ENCODE results near the gene CNGA3.
"Not testable (repeated sequence)": the region's sequence is repeated elsewhere in the genome, so short reads cannot be mapped to it uniquely, and the experiment has no call there.

The CNGA3 gene

DNA sequence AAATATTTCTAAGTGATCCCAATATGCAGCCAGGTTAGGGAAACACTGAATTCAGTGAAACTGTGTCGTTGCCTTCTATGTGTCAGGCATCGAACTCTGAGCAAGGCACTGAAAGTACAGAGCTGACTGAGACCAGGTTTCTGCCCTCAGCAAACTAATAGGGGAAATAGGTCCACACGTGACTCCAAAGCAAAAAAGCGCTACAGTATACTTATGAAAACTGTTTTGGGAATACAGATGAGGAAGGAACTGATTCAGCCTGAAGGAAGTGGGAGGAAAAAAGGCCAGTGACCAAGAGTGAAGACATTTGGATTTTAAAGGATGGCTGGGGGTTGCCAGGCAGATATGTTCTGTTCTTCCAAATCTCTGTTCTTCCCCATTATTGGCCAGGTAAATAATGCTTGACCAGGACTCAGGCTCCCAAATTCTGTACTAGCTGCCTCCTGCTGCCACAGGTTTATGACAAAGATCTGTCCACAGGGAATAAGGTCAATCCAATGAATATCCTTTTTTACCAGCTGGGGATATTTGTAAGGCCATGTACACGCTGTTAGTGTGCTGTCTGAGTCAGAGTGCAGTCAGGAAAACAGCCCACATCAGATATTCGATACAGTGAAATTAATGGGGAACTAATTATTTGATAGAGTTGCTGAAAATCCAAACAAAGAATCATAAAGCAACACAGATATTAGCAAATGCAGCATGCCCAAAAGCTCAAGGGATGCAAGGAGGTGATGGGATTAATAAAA lies 73.9 kb downstream of the CNGA3 start:
- Mint-ChIP-seq H3K4me3 (no peak overlapping the region), H3K27ac (no peak overlapping the region), H3K36me3 (ENCODE audit: low read depth) (peaks cover 6% of the 10 kb centered on the region), H3K4me1 (ENCODE audit: low read depth) (peaks cover 14% of the 10 kb centered on the region), H3K9me3 (peaks cover 13% of the 10 kb centered on the region), H3K27me3 (no peaks in the 10 kb centered on the region)

GRCh38 chr2:98422449-98422848 lies 76.2 kb downstream of the CNGA3 start:
- peaks cover 2% of the 10 kb centered on the region for H3K4me1 Mint-ChIP-seq (ENCODE audit: low read depth)
- H3K4me3 Mint-ChIP-seq: no peak overlapping the region
- H3K27me3 Mint-ChIP-seq: no peaks in the 10 kb centered on the region
- peaks cover 6% of the 10 kb centered on the region for H3K36me3 Mint-ChIP-seq (ENCODE audit: low read depth)
- peaks cover 13% of the 10 kb centered on the region for H3K9me3 Mint-ChIP-seq
- H3K27ac Mint-ChIP-seq: no peak overlapping the region

- Mint-ChIP-seq H3K9me3 (peaks cover 7% of the 10 kb centered on the region), H3K27ac (no peak overlapping the region), H3K27me3 (no peaks in the 10 kb centered on the region), H3K4me1 (ENCODE audit: low read depth) (no peaks in the 10 kb centered on the region), H3K36me3 (ENCODE audit: low read depth) (peaks cover 6% of the 10 kb centered on the region), H3K4me3 (no peak overlapping the region)
Observed at GRCh38 chr2:98426771-98427170, 80.5 kb downstream of the CNGA3 start.

DNA sequence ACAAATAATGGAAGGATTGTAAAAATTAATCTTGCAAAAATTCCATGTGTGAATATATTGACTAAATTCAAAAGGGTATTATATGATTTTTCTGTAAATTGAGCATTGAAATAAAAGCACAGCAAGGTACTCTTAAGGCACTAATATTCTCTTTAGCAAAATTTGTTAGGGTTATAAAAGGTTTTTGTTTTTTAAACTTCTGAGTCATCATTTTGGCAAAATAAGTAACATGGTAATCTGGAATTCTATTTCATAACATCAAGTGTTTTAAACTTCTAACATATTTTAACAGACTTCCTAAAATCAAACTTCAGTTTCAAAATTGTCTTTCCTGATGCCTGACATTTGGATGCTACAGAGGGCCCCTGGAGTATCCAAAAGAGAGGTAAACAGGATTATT lies 85.9 kb downstream of the CNGA3 start:
- peaks cover 6% of the 10 kb centered on the region for H3K36me3 Mint-ChIP-seq (ENCODE audit: low read depth)
- H3K4me1 Mint-ChIP-seq (ENCODE audit: low read depth): no peaks in the 10 kb centered on the region
- peaks cover 9% of the 10 kb centered on the region for H3K9me3 Mint-ChIP-seq
- no peaks in the 10 kb centered on the region for H3K27me3 Mint-ChIP-seq
- H3K27ac Mint-ChIP-seq: no peak overlapping the region
- no peak overlapping the region for H3K4me3 Mint-ChIP-seq

- peaks cover 10% of the 10 kb centered on the region for H3K9me3 Mint-ChIP-seq
- H3K36me3 Mint-ChIP-seq (ENCODE audit: low read depth): peaks cover 6% of the 10 kb centered on the region
Observed at GRCh38 chr2:98433363-98433964, 87.2 kb downstream of the CNGA3 start.

DNA sequence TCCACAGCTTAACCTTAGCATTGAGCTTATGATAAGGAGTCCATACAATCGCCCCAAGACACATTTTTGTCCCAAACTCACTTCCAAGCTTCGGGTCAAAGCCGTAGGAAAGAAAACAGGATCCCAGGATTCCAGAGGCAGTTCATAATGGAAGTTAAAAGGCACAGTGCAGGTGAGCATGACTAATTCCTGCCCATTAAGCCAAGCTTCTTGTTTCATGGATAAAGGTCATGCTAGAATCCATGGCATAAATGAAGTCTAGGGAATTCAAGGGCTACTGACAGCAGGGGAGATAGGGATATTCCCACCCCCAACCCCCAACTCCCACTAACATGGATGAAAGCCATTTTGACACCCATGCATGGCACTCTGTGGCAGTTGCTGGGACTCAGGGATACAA lies 88.2 kb downstream of the CNGA3 start:
- H3K9me3 Mint-ChIP-seq: peaks cover 21% of the 10 kb centered on the region
- peaks cover 9% of the 10 kb centered on the region for H3K36me3 Mint-ChIP-seq (ENCODE audit: low read depth)
- no peak overlapping the region for H3K27ac Mint-ChIP-seq
- H3K27me3 Mint-ChIP-seq: no peaks in the 10 kb centered on the region
- H3K4me3 Mint-ChIP-seq: no peak overlapping the region
- peaks cover 17% of the 10 kb centered on the region for H3K4me1 Mint-ChIP-seq (ENCODE audit: low read depth)

More at GRCh38 chr2:98433363-98433964, 87.2 kb downstream of the CNGA3 start:
- Mint-ChIP-seq H3K4me1 (ENCODE audit: low read depth) (peaks cover 7% of the 10 kb centered on the region), H3K27ac (no peak overlapping the region), H3K4me3 (no peak overlapping the region), H3K27me3 (no peaks in the 10 kb centered on the region)

- H3K27me3 Mint-ChIP-seq, H3K4me3 Mint-ChIP-seq, H3K27ac Mint-ChIP-seq: not testable (repeated sequence)
- H3K4me1 Mint-ChIP-seq (ENCODE audit: low read depth): peaks cover 21% of the 10 kb centered on the region
- H3K36me3 Mint-ChIP-seq (ENCODE audit: low read depth): peaks cover 13% of the 10 kb centered on the region
- H3K9me3 Mint-ChIP-seq: peaks cover 25% of the 10 kb centered on the region
Observed at GRCh38 chr2:98435670-98436069, 89.4 kb downstream of the CNGA3 start.

- peaks cover 13% of the 10 kb centered on the region for H3K36me3 Mint-ChIP-seq (ENCODE audit: low read depth)
- H3K9me3 Mint-ChIP-seq: peaks cover 25% of the 10 kb centered on the region
- H3K27ac Mint-ChIP-seq: no peak overlapping the region
- H3K27me3 Mint-ChIP-seq: no peaks in the 10 kb centered on the region
- no peak overlapping the region for H3K4me3 Mint-ChIP-seq
- peaks cover 21% of the 10 kb centered on the region for H3K4me1 Mint-ChIP-seq (ENCODE audit: low read depth)
Observed at GRCh38 chr2:98436734-98437133, 90.5 kb downstream of the CNGA3 start.

DNA sequence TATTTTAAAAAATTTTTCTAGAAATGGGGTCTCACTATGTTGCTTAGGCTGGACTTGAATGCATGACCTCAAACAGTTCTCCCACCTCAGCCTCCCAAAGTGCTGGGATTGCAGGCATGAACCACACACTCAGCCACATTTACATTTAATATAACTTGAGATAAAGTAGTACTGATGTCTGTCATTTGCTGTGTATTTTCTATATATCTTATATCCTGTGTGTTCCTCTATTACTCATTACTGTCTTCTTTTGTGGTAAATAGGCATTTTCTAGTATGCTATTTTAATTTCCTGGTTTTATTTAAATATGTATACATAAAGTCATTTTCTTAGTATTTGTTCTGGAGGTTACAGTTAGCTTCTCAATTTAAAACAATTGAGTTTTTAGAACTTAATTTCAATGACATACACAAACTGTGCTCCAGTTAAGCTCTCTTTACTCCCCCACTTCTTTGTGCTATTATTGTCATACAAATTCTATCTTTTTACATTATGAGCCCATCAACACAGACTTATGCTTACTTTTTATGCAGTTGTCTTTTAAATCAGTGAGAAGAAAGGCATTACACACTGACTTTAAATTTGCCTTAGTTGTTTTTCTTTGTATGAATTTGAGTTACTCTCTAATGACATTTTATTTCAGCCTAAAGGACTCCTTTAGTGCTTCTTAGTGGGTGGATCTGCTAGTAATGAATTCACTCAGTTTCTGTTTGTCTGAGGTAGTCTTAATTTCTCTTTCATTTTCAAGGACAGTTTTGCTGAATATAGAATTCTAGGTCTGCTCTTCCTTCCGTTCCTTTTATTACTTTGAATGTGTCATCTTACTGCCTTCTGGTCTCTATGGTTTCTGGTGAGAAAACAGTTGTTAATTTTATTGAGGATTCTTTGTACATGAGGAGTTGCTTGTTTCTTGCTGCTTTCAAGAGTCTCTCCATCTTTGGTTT lies 92.2 kb downstream of the CNGA3 start:
- Mint-ChIP-seq H3K4me3 (peak overlapping the region; percentile 40), H3K27me3 (no peaks in the 10 kb centered on the region), H3K9me3 (peaks cover 20% of the 10 kb centered on the region), H3K36me3 (ENCODE audit: low read depth) (peaks cover 13% of the 10 kb centered on the region), H3K27ac (peak overlapping the region; percentile 19), H3K4me1 (ENCODE audit: low read depth) (peaks cover 21% of the 10 kb centered on the region)

DNA sequence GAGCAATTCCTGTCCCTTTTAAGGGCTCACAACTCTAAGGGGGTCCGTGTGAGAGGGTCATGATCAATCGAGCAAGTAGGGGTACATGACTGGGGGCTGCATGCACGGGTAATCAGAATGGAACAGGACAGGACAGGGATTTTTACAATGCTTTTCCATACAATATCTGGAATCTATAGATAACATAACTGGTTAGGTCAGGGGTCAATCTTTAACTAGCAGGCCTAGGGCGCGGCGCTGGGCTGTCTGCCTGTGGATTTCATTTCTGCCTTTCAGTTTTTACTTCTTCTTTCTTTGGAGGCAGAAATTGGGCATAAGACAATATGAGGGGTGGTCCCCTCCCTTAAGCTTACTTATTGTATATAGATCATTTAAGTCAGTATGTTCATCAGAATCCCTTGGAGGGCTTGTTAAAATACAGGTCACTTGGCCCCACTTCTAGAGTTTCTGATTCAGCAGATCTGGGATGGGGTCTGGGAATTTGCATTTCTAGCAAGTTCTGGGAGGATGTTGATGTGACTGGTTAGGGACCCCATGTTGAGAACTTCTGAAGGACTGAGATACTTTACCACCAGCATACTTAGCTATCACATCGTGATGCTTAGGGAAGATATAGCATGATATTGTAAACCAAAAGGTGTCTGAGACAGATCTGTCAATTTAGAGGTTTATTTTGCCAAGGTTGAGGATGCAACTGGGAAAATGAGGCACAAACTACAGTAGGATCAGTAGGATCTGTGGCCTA lies 95.6 kb downstream of the CNGA3 start:
- Mint-ChIP-seq H3K36me3 (ENCODE audit: low read depth) (peaks cover 10% of the 10 kb centered on the region), H3K4me1 (ENCODE audit: low read depth) (peaks cover 44% of the 10 kb centered on the region), H3K27me3 (no peaks in the 10 kb centered on the region), H3K4me3 (no peak overlapping the region), H3K9me3 (peaks cover 16% of the 10 kb centered on the region), H3K27ac (peak overlapping the region; percentile 33)

DNA sequence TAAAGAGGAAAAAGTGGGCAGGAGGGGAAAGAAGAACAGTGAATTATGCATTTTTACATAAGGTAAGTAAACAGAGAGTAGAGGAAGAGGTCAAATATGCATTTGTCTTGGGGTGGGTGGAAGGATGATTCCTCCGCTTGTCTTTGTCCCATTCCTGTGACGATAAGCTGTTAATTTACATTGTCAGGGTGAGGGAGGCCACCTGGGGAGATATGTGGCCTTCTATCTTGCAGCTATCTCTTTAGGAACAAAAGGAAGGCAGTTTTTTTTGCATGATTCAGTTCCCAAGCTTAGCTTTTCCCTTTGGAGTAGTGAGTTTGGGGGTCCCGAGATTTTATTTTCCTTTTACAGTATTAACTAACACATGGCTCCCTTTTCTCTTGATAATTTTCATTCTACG lies 96.2 kb downstream of the CNGA3 start:
- H3K9me3 Mint-ChIP-seq: peaks cover 16% of the 10 kb centered on the region
- peak overlapping the region; percentile 33 for H3K27ac Mint-ChIP-seq
- H3K4me1 Mint-ChIP-seq (ENCODE audit: low read depth): peaks cover 50% of the 10 kb centered on the region
- no peak overlapping the region for H3K4me3 Mint-ChIP-seq
- H3K27me3 Mint-ChIP-seq: no peaks in the 10 kb centered on the region
- H3K36me3 Mint-ChIP-seq (ENCODE audit: low read depth): peaks cover 7% of the 10 kb centered on the region

- Mint-ChIP-seq H3K36me3 (ENCODE audit: low read depth) (peaks cover 3% of the 10 kb centered on the region), H3K4me3 (peak within 1 kb of the TSS; percentile 98), H3K27ac (peak within 1 kb of the TSS; percentile 95), H3K27me3 (no peaks in the 10 kb centered on the region), H3K9me3 (peaks cover 3% of the 10 kb centered on the region), H3K4me1 (ENCODE audit: low read depth) (peaks cover 53% of the 10 kb centered on the region)
Observed at GRCh38 chr2:98444436-98445176, 98.3 kb downstream of the CNGA3 start, which contains the start of gene INPP4A. TSS of gene INPP4A (plus strand) at chr2:98444858. CDS start at chr2:98520049, 75,191 bp downstream.

DNA sequence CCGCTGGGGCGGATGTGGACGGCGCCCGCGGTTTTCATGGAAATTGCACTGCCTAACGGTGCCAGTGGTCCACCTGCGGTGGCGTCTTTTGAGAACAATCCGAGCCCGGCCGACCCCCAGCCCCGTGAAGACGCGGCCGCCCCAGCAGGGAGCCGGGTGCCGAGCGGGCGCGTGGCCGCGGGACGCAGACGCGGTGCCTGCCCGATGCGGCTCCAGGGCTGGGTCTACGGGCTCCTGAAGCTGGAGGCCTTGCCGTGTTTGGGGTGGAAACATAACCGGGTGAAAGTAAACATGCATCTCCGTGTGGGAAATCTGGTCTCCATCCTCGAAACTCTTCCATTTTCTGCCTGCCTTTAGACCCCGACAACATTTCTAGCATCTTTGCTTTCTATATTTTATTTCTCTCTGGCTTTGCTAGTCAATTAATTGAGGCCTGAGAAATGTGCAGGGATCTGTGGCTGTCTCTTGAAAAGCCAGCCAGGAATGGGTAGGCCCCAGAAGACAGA lies 99.0 kb downstream of the CNGA3 start:
- Mint-ChIP-seq H3K9me3 (no peaks in the 10 kb centered on the region), H3K4me1 (ENCODE audit: low read depth) (peaks cover 56% of the 10 kb centered on the region), H3K4me3 (peak overlapping the region; percentile 98), H3K27me3 (no peaks in the 10 kb centered on the region), H3K27ac (peak overlapping the region; percentile 95), H3K36me3 (ENCODE audit: low read depth) (no peaks in the 10 kb centered on the region)

All from stimulated activated naive CD8-positive, alpha-beta T cell treated with anti-CD3 and anti-CD28 coated beads, Interleukin-15, Interleukin-2, amounts not matched to agents 100 ng/mL and 50 ng/mL, for 24 hours (primary cell).